Measurements from ENCODE around the gene PDZD11.

PDZD11 gene

DNA sequence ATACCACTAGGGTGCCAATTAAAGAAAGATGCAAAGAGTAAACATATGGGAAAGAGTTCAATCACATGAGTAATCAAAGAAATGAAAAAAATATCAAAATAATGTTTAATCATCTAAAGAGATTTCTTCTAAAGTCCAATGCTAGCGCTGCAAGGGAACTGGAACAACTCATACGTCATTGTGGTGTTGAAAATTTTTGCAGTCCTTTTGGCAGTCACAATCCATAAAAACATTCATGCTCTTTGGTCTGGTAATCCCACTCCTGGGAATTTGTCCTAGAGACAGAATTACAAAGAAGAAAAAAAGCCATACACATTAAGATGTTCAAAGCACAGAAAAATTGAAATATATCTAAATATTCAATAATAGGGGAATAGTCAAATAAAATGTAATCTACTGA, 34.3 kb downstream of the PDZD11 start:
- no peak for TF ChIP-seq CTCF (IDR thresholded peaks at IDR 0.05; ENCODE audit: low read depth, low read length)
- no peaks in the 10 kb centered on the region for H3K27me3 ChIP-seq (ENCODE audit: insufficient read depth, low read depth, severe bottlenecking)

DNA sequence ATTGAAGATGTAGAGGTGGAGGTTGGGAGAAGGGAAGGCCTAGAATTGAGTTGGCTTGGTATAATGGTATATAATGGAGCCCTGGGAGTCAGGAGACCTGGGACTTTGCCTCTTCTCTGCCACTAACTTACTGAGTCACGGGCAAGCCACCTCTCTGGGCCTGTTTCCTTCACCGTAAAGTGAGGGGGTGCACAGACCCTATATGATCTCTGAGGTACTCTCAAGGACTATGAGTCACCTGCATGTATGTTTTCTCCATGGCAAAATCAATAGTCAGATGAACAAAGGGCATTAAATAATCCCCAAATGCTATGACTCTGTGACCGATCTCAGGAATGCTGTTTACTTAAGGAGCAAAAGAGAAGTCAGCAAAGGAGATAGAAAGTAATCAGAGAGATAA, 34.8 kb downstream of the PDZD11 start:
- TF ChIP-seq CTCF (IDR thresholded peaks at IDR 0.05; ENCODE audit: low read depth, low read length) = no peak
- H3K9me3 ChIP-seq (ENCODE audit: severe bottlenecking) = no peaks in the 10 kb centered on the region
- no peaks in the 10 kb centered on the region for H3K36me3 ChIP-seq
- no peak overlapping the region for H3K27ac ChIP-seq
- H3K27me3 ChIP-seq (ENCODE audit: insufficient read depth, low read depth, severe bottlenecking) = no peaks in the 10 kb centered on the region
- no peak overlapping the region for H3K4me3 ChIP-seq (ENCODE audit: low read depth, low read length)
- DNase-seq = no peak

More for the DNA sequence above, 34.3 kb downstream of the PDZD11 start:
- Histone ChIP-seq H3K27ac (no peak overlapping the region), H3K36me3 (no peaks in the 10 kb centered on the region), H3K4me3 (ENCODE audit: low read depth, low read length) (no peak overlapping the region), H3K9me3 (ENCODE audit: severe bottlenecking) (no peaks in the 10 kb centered on the region)
- DNase-seq = no peak

- Histone ChIP-seq H3K36me3 (no peaks in the 10 kb centered on the region), H3K27me3 (ENCODE audit: insufficient read depth, low read depth, severe bottlenecking) (no peaks in the 10 kb centered on the region), H3K9me3 (ENCODE audit: severe bottlenecking) (no peaks in the 10 kb centered on the region), H3K27ac (no peak overlapping the region), H3K4me3 (ENCODE audit: low read depth, low read length) (no peak overlapping the region)
- DNase-seq = no peak
- no peak for TF ChIP-seq CTCF (IDR thresholded peaks at IDR 0.05; ENCODE audit: low read depth, low read length)
These were observed 35.7 kb downstream of the PDZD11 start for GRCh38 chrX:70254063-70254400.

DNA sequence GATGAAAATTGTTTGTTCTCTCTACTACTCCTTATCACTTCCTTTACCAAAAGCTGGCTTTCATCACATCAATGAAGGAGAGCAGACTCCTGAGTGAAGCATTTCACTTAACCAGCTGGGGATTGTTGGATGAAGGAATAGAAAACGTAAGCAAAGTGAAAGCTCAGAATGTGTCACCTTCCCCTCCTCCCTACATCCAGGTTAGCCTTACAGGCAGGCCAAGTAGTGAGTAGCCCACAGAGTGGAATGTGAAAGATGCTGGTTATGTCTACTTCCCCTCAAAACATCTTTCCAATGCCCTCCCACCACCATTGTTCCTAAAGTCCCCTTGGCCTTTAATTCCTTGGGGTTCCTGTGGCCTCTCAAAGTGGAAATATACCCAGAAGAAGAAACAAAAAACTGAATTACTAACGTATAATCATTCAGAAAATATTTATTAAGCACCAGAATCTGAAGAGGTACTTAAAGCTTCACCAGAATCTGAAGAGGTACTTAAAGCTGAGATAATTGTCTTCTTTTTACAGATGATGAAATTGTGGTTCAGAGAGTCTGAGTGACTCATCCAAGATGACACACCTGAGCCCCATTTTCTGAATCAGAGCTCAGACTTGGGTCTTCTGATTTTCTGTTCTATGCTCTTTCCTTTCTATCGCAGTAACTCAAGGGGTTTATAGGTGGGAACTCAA, 36.2 kb downstream of the PDZD11 start:
- no peaks in the 10 kb centered on the region for H3K27me3 ChIP-seq (ENCODE audit: insufficient read depth, low read depth, severe bottlenecking)
- H3K27ac ChIP-seq = no peak overlapping the region
- TF ChIP-seq CTCF (IDR thresholded peaks at IDR 0.05; ENCODE audit: low read depth, low read length) = no peak
- H3K36me3 ChIP-seq = no peaks in the 10 kb centered on the region
- H3K9me3 ChIP-seq (ENCODE audit: severe bottlenecking) = no peaks in the 10 kb centered on the region
- no peak overlapping the region for H3K4me3 ChIP-seq (ENCODE audit: low read depth, low read length)
- no peak for DNase-seq

- TF ChIP-seq CTCF (IDR thresholded peaks at IDR 0.05; ENCODE audit: low read depth, low read length) = no peak
- Histone ChIP-seq H3K27me3 (ENCODE audit: insufficient read depth, low read depth, severe bottlenecking) (no peaks in the 10 kb centered on the region), H3K9me3 (ENCODE audit: severe bottlenecking) (no peaks in the 10 kb centered on the region), H3K4me3 (ENCODE audit: low read depth, low read length) (no peak overlapping the region), H3K27ac (no peak overlapping the region), H3K36me3 (no peaks in the 10 kb centered on the region)
- DNase-seq = no peak
These were observed 37.2 kb downstream of the PDZD11 start for GRCh38 chrX:70252491-70252890.

GRCh38 chrX:70247252-70247651, 42.5 kb downstream of the PDZD11 start:
- H3K27ac ChIP-seq = no peak overlapping the region
- TF ChIP-seq CTCF (IDR thresholded peaks at IDR 0.05; ENCODE audit: low read depth, low read length) = no peak
- peaks cover 9% of the 10 kb centered on the region for H3K27me3 ChIP-seq (ENCODE audit: insufficient read depth, low read depth, severe bottlenecking)
- no peaks in the 10 kb centered on the region for H3K36me3 ChIP-seq
- H3K9me3 ChIP-seq (ENCODE audit: severe bottlenecking) = no peaks in the 10 kb centered on the region
- H3K4me3 ChIP-seq (ENCODE audit: low read depth, low read length) = no peak overlapping the region
- DNase-seq = no peak
